HepG2 (cell line): ENCODE measurements around the gene TRAF5. TPM values are rescaled to one million over a fixed set of nuclear protein-coding genes. Genes with fewer than 3 reads are reported as not detected.

Experiments
- ATAC-seq: fragments of 200-7000 bp; cut with Tn5 transposase; 3 replicates; pipeline ENCODE4 v1.9.1; 2020; ENCODE audit warnings: mild to moderate bottlenecking, moderate library complexity
- BruUV-seq: library from RNA; stranded (reverse); fragments of 400-500 nt; replicated peaks from 2 replicates; lab custom pipeline; 2021; lab: Mats Ljungman, UMichigan
- CTCF ChIA-PET: fragments of 300-600 bp; formaldehyde crosslinking; extraction: SDS; loops from one replicate; lab custom pipeline; 2021; ENCODE audit warnings: low total read pairs, inconsistent platforms, low intra/inter-chr PET ratio; lab: Yijun Ruan, JAX
- POLR2A ChIA-PET: fragments of 350-600 bp; sonication (Branson Sonifier 250); formaldehyde crosslinking; loops from one replicate; lab custom pipeline; 2020; ENCODE audit warnings: antibody characterized with exemption, inconsistent platforms; lab: Yijun Ruan, JAX
- DNase-seq: peaks from one replicate; pipeline ENCODE4 v3.0.0-alpha.2; 2015; ENCODE audit warnings: low spot score
- FAIRE-seq: peaks from 3 replicates; lab custom pipeline; 2011; peaks lifted over from hg19 to GRCh38; lab: Jason Lieb, UNC
- H2AFZ ChIP-seq: one replicate; pipeline ENCODE4 v1.6.1; 2011; ENCODE audit warnings: low read length, inconsistent platforms
- H3K27ac ChIP-seq: fragments of 300-600 bp; 3 replicates; pipeline ENCODE4 v1.8.0; 2011; ENCODE audit warnings: mixed run types, mild to moderate bottlenecking, mixed read lengths, low read length, inconsistent platforms; ENCODE audit not compliant: insufficient read depth; ENCODE audit errors: extremely low read length
- H3K27me3 ChIP-seq, 2 experiments: fragments of 200-600 bp in 1 of 2; 2 replicates in 1 of 2; 3 replicates in 1 of 2; pipeline versions ENCODE4 v1.6.0 to v1.8.0; 2011; ENCODE audit warnings: low read length in 2 of 2, mild to moderate bottlenecking in 2 of 2, moderate library complexity in 2 of 2, inconsistent platforms in 1 of 2; ENCODE audit not compliant: insufficient read depth in 2 of 2, control insufficient read depth in 1 of 2
- H3K36me3 ChIP-seq, 2 experiments: fragments of 200-600 bp in 1 of 2; replicated peaks in 1 of 2; 2 replicates in 1 of 2; 3 replicates in 1 of 2; pipeline versions ENCODE4 v1.5.1 to v1.8.0; 2011; ENCODE audit warnings: low read length in 2 of 2, inconsistent platforms in 1 of 2; ENCODE audit not compliant: insufficient read depth in 2 of 2, control insufficient read depth in 1 of 2
- H3K4me1 ChIP-seq: 2 replicates; pipeline ENCODE4 v1.5.1; 2012; ENCODE audit warnings: low read length, inconsistent platforms; ENCODE audit not compliant: insufficient read depth
- H3K4me2 ChIP-seq: 2 replicates; pipeline ENCODE4 v1.6.0; 2011; ENCODE audit warnings: low read depth, low read length, inconsistent platforms
- H3K4me3 ChIP-seq, 3 experiments: fragments of 200-600 bp in 1 of 3; sonication (generic), shearing (Covaris generic) in 1 of 3; replicated peaks in 1 of 3; 2 replicates each; pipeline ENCODE4 v1.5.1; 2011 to 2016; ENCODE audit warnings: low read length in 3 of 3, inconsistent platforms in 2 of 3, low read depth in 2 of 3, mild to moderate bottlenecking in 2 of 3, control low read depth in 1 of 3, mixed read lengths in 1 of 3; ENCODE audit not compliant: insufficient read depth in 1 of 3
- H3K79me2 ChIP-seq: one replicate; pipeline ENCODE4 v1.6.1; 2011; ENCODE audit warnings: low read length, inconsistent platforms; ENCODE audit not compliant: insufficient read depth
- H3K9ac ChIP-seq: 2 replicates; pipeline ENCODE4 v1.6.0; 2011; ENCODE audit warnings: mild to moderate bottlenecking, low read depth, low read length, inconsistent platforms; ENCODE audit not compliant: insufficient read depth
- H3K9me3 ChIP-seq: 2 replicates; pipeline ENCODE4 v1.5.1; 2012; ENCODE audit warnings: mild to moderate bottlenecking, low read length
- H4K20me1 ChIP-seq: 2 replicates; pipeline ENCODE4 v1.6.0; 2011; ENCODE audit warnings: inconsistent platforms, mild to moderate bottlenecking, low read length, moderate library complexity; ENCODE audit not compliant: insufficient read depth
- HNRNPH1 ChIP-seq: fragments of 200-400 bp; formaldehyde crosslinking; optimal IDR thresholded peaks from 2 replicates; pipeline ENCODE3; 2017; ENCODE audit warnings: mild to moderate bottlenecking, low read depth, low read length
- MEIS2 ChIP-seq: sonication (generic); formaldehyde crosslinking; IDR thresholded peaks from 2 replicates; pipeline ENCODE4 v1.9.0; 2021; ENCODE audit warnings: mild to moderate bottlenecking, missing genetic modification reagents
- NRL ChIP-seq: sonication (generic); formaldehyde crosslinking; IDR thresholded peaks from 2 replicates; pipeline ENCODE4 v1.5.0; 2020; ENCODE audit warnings: missing genetic modification reagents, mild to moderate bottlenecking, moderate library complexity, borderline replicate concordance
- REPIN1 ChIP-seq: sonication (generic); formaldehyde crosslinking; IDR thresholded peaks from 2 replicates; pipeline ENCODE4 v1.8.0; 2022; ENCODE audit warnings: missing genetic modification reagents, low read depth, mild to moderate bottlenecking, borderline replicate concordance
- RXRB ChIP-seq: IDR thresholded peaks from 2 replicates; pipeline ENCODE4 v1.6.1; 2016; ENCODE audit warnings: borderline replicate concordance, missing genetic modification reagents, missing compliant biosample characterization
- SRY ChIP-seq: sonication (generic); formaldehyde crosslinking; IDR thresholded peaks from 2 replicates; pipeline ENCODE4 v1.8.0; 2022; ENCODE audit warnings: mild to moderate bottlenecking, missing genetic modification reagents
- TOPORS ChIP-seq: sonication (generic); formaldehyde crosslinking; IDR thresholded peaks from 2 replicates; pipeline ENCODE4 v1.8.0; 2023; ENCODE audit warnings: mild to moderate bottlenecking, missing genetic modification reagents
- ZNF17 ChIP-seq: sonication (generic); formaldehyde crosslinking; IDR thresholded peaks from 2 replicates; pipeline ENCODE4 v1.5.0; 2020; ENCODE audit warnings: mild to moderate bottlenecking, missing genetic modification reagents
- ZNF567 ChIP-seq: sonication (generic); formaldehyde crosslinking; IDR thresholded peaks from 2 replicates; pipeline ENCODE4 v1.8.1; 2023; ENCODE audit warnings: mild to moderate bottlenecking, missing genetic modification reagents, borderline replicate concordance
- ZNF569 ChIP-seq: sonication (generic); formaldehyde crosslinking; IDR thresholded peaks from 2 replicates; pipeline ENCODE4 v1.5.0; 2020; ENCODE audit warnings: mild to moderate bottlenecking, missing genetic modification reagents, moderate library complexity, borderline replicate concordance
- ZNF749 ChIP-seq: sonication (generic); formaldehyde crosslinking; IDR thresholded peaks from 2 replicates; pipeline ENCODE4 v1.8.0; 2022; ENCODE audit warnings: mild to moderate bottlenecking, missing genetic modification reagents, moderate library complexity, borderline replicate concordance
- ZSCAN31 ChIP-seq: sonication (generic); formaldehyde crosslinking; IDR thresholded peaks from 2 replicates; pipeline ENCODE4 v1.5.0; 2020; ENCODE audit warnings: low read depth, mild to moderate bottlenecking, missing genetic modification reagents
- WGBS: methylation state at CpG from one replicate; pipeline ENCODE4 v1.1.6; 2017; ENCODE audit warnings: low lambda C conversion rate; 5-methylcytosine and 5-hydroxymethylcytosine counted together
- in situ Hi-C: cut with HindIII; loops from 2 replicates; pipeline ENCODE4 v1.10.0; 2017; ENCODE audit warnings: low pct_unique_long_range_greater_than_20kb; ENCODE audit not compliant: extremely low pct_ligation_motif_present
- intact Hi-C: fragments of 100-400 bp; cut with micrococcal nuclease; formaldehyde crosslinking; loops from one replicate; pipeline ENCODE4 v1.10.0; 2022; ENCODE audit not compliant: unreplicated experiment
- polyA plus RNA-seq, 8 experiments: library from polyadenylated mRNA; depleted of rRNA in 3 of 8; stranded (reverse) in 7 of 8; unstranded in 1 of 8; fragments of >200 nt; fragmentation: Illumina TruSeq in 4 of 8; extraction: Trizol in 4 of 8; gene quantifications; 2 replicates each; pipeline versions ENCODE4 v1.2.1 to v1.2.3, GENCODE V29; 2011 to 2016; ENCODE audit warnings: low read depth in 4 of 8, missing spikeins in 1 of 8, mixed read lengths in 1 of 8; ENCODE audit not compliant: insufficient read depth in 1 of 8
- total RNA-seq, 5 experiments: library from RNA; depleted of rRNA; stranded (reverse); fragments of >200 nt; fragmentation: Illumina TruSeq; extraction: Trizol; gene quantifications; 2 replicates each; pipeline ENCODE4 v1.2.3, GENCODE V29; 2016; ENCODE audit warnings: low read depth in 1 of 5
- TF ChIP-seq, protein P1 (sequence below): sonication (generic); formaldehyde crosslinking; IDR thresholded peaks from 2 replicates; pipeline ENCODE4 v1.5.1; 2020; ENCODE audit warnings: missing genetic modification reagents, mild to moderate bottlenecking, borderline replicate concordance
- TF ChIP-seq, protein P2 (sequence below): sonication (generic); formaldehyde crosslinking; IDR thresholded peaks from 2 replicates; pipeline ENCODE4 v1.9.0; 2022; ENCODE audit warnings: missing genetic modification reagents, mild to moderate bottlenecking, borderline replicate concordance
- TF ChIP-seq, protein P3 (sequence below): sonication (generic); formaldehyde crosslinking; IDR thresholded peaks from 2 replicates; pipeline ENCODE4 v1.4.0; 2020; ENCODE audit warnings: missing genetic modification reagents

TRAF5 gene
- total and polyA plus RNA-seq, 2 of the 13 experiments (the other 11 are each of a cell fraction or from before 2014, with no cell fraction given): 0.27 to 1.6 TPM

DNA sequence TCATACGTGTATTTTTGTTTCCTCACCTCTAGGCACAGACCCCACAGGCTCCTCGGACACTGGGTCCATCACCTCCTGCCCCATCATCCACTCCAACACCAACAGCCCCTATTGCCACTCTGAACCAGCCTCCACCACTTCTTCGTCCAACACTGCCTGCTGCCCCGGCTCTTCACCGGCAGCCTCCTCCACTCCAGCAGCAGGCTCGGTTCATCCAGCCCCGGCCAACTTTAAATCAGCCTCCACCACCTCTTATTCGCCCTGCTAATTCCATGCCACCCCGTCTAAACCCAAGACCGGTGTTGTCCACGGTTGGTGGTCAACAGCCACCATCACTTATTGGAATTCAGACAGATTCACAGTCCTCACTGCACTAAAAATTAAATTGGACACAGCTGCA lies 13.2 kb upstream of the TRAF5 start:
- in situ Hi-C loops (no loop called here), intact Hi-C loops (no loop called here)
- Histone ChIP-seq H3K27ac (no peak overlapping the region), H3K27me3 (no peaks in the 10 kb centered on the region), H3K9me3 (no peaks in the 10 kb centered on the region), H3K4me1 (no peaks in the 10 kb centered on the region), H3K9ac (no peak overlapping the region), H3K4me2 (no peak overlapping the region), H3K36me3 (peaks cover 7 to 23% of the 10 kb centered on the region in 2 experiments; a peak in 3 of 5 replicates), H4K20me1 (no peaks in the 10 kb centered on the region), H3K4me3 (no peak overlapping the region), H3K79me2 (no peaks in the 10 kb centered on the region), H2AFZ (no peak overlapping the region)
- CTCF ChIA-PET: no interaction called here
- DNase-seq: no peak
- TF ChIP-seq ZNF17 (CRISPR knock-in tag): no peak
- no peak for TF ChIP-seq TOPORS (CRISPR knock-in tag)
- no peak for TF ChIP-seq ZNF567
- TF ChIP-seq ZSCAN31 (CRISPR knock-in tag): no peak
- TF ChIP-seq REPIN1 (CRISPR knock-in tag): no peak
- TF ChIP-seq HNRNPH1: no peak
- no peak for TF ChIP-seq SRY (CRISPR knock-in tag)
- TF ChIP-seq, protein P1, sequence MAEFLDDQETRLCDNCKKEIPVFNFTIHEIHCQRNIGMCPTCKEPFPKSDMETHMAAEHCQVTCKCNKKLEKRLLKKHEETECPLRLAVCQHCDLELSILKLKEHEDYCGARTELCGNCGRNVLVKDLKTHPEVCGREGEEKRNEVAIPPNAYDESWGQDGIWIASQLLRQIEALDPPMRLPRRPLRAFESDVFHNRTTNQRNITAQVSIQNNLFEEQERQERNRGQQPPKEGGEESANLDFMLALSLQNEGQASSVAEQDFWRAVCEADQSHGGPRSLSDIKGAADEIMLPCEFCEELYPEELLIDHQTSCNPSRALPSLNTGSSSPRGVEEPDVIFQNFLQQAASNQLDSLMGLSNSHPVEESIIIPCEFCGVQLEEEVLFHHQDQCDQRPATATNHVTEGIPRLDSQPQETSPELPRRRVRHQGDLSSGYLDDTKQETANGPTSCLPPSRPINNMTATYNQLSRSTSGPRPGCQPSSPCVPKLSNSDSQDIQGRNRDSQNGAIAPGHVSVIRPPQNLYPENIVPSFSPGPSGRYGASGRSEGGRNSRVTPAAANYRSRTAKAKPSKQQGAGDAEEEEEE (CRISPR knock-in tag): no peak
- no peak for TF ChIP-seq MEIS2
- TF ChIP-seq ZNF569: no peak
- TF ChIP-seq, protein P2, sequence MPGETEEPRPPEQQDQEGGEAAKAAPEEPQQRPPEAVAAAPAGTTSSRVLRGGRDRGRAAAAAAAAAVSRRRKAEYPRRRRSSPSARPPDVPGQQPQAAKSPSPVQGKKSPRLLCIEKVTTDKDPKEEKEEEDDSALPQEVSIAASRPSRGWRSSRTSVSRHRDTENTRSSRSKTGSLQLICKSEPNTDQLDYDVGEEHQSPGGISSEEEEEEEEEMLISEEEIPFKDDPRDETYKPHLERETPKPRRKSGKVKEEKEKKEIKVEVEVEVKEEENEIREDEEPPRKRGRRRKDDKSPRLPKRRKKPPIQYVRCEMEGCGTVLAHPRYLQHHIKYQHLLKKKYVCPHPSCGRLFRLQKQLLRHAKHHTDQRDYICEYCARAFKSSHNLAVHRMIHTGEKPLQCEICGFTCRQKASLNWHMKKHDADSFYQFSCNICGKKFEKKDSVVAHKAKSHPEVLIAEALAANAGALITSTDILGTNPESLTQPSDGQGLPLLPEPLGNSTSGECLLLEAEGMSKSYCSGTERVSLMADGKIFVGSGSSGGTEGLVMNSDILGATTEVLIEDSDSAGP (CRISPR knock-in tag): no peak
- TF ChIP-seq, protein P3, sequence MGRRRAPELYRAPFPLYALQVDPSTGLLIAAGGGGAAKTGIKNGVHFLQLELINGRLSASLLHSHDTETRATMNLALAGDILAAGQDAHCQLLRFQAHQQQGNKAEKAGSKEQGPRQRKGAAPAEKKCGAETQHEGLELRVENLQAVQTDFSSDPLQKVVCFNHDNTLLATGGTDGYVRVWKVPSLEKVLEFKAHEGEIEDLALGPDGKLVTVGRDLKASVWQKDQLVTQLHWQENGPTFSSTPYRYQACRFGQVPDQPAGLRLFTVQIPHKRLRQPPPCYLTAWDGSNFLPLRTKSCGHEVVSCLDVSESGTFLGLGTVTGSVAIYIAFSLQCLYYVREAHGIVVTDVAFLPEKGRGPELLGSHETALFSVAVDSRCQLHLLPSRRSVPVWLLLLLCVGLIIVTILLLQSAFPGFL (CRISPR knock-in tag): no peak
- no peak for TF ChIP-seq NRL (CRISPR knock-in tag)
- TF ChIP-seq RXRB (CRISPR knock-in tag): no peak
- no peak for TF ChIP-seq ZNF749
- FAIRE-seq: no peak
- POLR2A ChIA-PET: no interaction called here
- WGBS: 98% methylated on average over 11 of the region's 11 CpGs
- BruUV-seq: no TSS peak
- ATAC-seq: no peak
